K562 (cell line): Measurements from ENCODE around the gene SEC22A. TPM values are rescaled to one million over a fixed set of nuclear protein-coding genes. Genes with fewer than 3 reads are reported as not detected.

Source experiments
- ARID3B ChIP-seq: fragments of 250-450 bp; sonication (Bioruptor Pico); IDR thresholded peaks from 2 replicates; pipeline ENCODE4 v1.4.0; 2020; ENCODE audit warnings: borderline replicate concordance
- ARNT ChIP-seq, 2 experiments: fragments of 450-650 bp; IDR thresholded peaks; 2 replicates each; pipeline ENCODE4 v1.6.1; 2016; ENCODE audit warnings: mild to moderate bottlenecking in 1 of 2
- CREB3L1 ChIP-seq: fragments of 450-650 bp; IDR thresholded peaks from 2 replicates; pipeline ENCODE4 v1.6.1; 2014; ENCODE audit warnings: low read depth, mild to moderate bottlenecking, moderate library complexity, borderline replicate concordance
- GTF2B ChIP-seq: IDR thresholded peaks from 2 replicates; pipeline ENCODE4 v1.6.1; 2011; ENCODE audit not compliant: insufficient read length; ENCODE audit errors: extremely low read depth
- NEUROD1 ChIP-seq: fragments of 150-350 bp; IDR thresholded peaks from 2 replicates; pipeline ENCODE4 v1.6.1; 2014; ENCODE audit warnings: borderline replicate concordance, low read length, low read depth; ENCODE audit not compliant: partially characterized antibody
- RBBP5 ChIP-seq: fragments of 200-600 bp; sonication (generic); IDR thresholded peaks from 2 replicates; pipeline ENCODE4 v1.6.1; 2012; ENCODE audit warnings: borderline replicate concordance, mild to moderate bottlenecking, low read length, control low read depth, inconsistent platforms; ENCODE audit not compliant: insufficient read depth, poor library complexity, severe bottlenecking
- RCOR1 ChIP-seq, 2 experiments: IDR thresholded peaks; 2 replicates each; pipeline ENCODE4 v1.6.1; 2012; ENCODE audit warnings: low read depth in 2 of 2, low read length in 2 of 2, borderline replicate concordance in 1 of 2, improper control_type of control experiment in 1 of 2
- SRSF3 ChIP-seq: fragments of 200-400 bp; formaldehyde crosslinking; IDR thresholded peaks from 2 replicates; pipeline ENCODE4 v1.6.1; 2016; ENCODE audit warnings: mild to moderate bottlenecking, low read length, moderate library complexity; ENCODE audit not compliant: insufficient read depth
- polyA plus RNA-seq, 8 experiments: library from polyadenylated mRNA; depleted of rRNA in 4 of 8; stranded (reverse) in 5 of 8; unstranded in 3 of 8; fragments of >200 nt; fragmentation: Nextera tagmentation in 2 of 8; fragmentation: Illumina TruSeq in 1 of 8; extraction: Ambion mirVana in 2 of 8; extraction: Trizol in 1 of 8; gene quantifications; 2 replicates each; pipeline versions ENCODE4 v1.2.1 to v1.2.3, GENCODE V29; 2011 to 2014; ENCODE audit warnings: inconsistent platforms in 1 of 8, missing spikeins in 1 of 8
- total RNA-seq, 7 experiments: library from RNA; depleted of rRNA in 6 of 7; stranded (reverse); fragments of >200 nt in 6 of 7; fragmentation: Illumina TruSeq in 2 of 7; extraction: Trizol in 2 of 7; gene quantifications; 2 replicates each; pipeline versions ENCODE4 v1.2.1 to v1.2.3, GENCODE V29; 2011 to 2021; ENCODE audit warnings: low replicate concordance in 1 of 7

The SEC22A gene
- total and polyA plus RNA-seq, 9 of the 15 experiments (the other 6 are each of a cell fraction or from before 2014, with no cell fraction given): 7.9 to 44.5 (median 20.5) TPM

- no peak for TF ChIP-seq ARID3B
- TF ChIP-seq NEUROD1: no peak
- TF ChIP-seq SRSF3: no peak
- TF ChIP-seq ARNT (IDR thresholded peaks at IDR 0.05): no peak
- peak; percentile 87 for TF ChIP-seq RBBP5
- TF ChIP-seq GTF2B: no peak
- TF ChIP-seq CREB3L1: peak; percentile 99
- no peak for TF ChIP-seq RCOR1 (IDR thresholded peaks at IDR 0.05; ENCODE audit: borderline replicate concordance in 1 of 2, low read depth in 2 of 2, low read length in 2 of 2)
Measured at GRCh38 chr3:123201557-123202427, at the start of gene SEC22A (continued).
